Measurements from ENCODE around the gene CTSO. TPM values are rescaled to one million over a fixed set of nuclear protein-coding genes. Genes with fewer than 3 reads are reported as not detected.

CTSO gene
- total RNA-seq, 2 experiments from 2014 or later = 3.7 to 3.8 TPM

GRCh38 chr4:155978810-155979209 lies 25.1 kb upstream of the CTSO start:
- CTCF ChIA-PET = no interaction called here

GRCh38 chr4:155975511-155975910 lies 21.8 kb upstream of the CTSO start:
- Mint-ChIP-seq H3K27me3 (peaks cover 18% of the 10 kb centered on the region), H3K9me3 (peaks cover 8% of the 10 kb centered on the region), H3K27ac (no peak overlapping the region), H3K4me1 (ENCODE audit: low read depth) (no peaks in the 10 kb centered on the region), H3K4me3 (no peak overlapping the region), H3K36me3 (ENCODE audit: low read depth) (no peaks in the 10 kb centered on the region)
- H3K27me3 ChIP-seq (ENCODE audit: control insufficient read depth in 1 of 2, insufficient read depth in 2 of 2, low read length in 2 of 2) = no peaks in the 10 kb centered on the region
- no peaks in the 10 kb centered on the region for H3K36me3 ChIP-seq (ENCODE audit: insufficient read depth, low read length)
- intact Hi-C loops (cut with DNase I, micrococcal nuclease) = no loop called here
- H3K9me3 ChIP-seq (ENCODE audit: control insufficient read depth in 1 of 2, insufficient read depth in 1 of 2, low read length in 2 of 2) = no peaks in the 10 kb centered on the region
- H3K27ac ChIP-seq (ENCODE audit: low read depth in 1 of 2, low read length in 2 of 2) = no peak overlapping the region
- no peaks in the 10 kb centered on the region for H3K4me1 ChIP-seq (ENCODE audit: insufficient read depth, low read length)
- ChIA-PET POLR2A (no interaction called here), CTCF (interaction anchor here (1.9 kb wide), 1 partner anchor 9 kb away, joined by 4 read pairs; no protein-coding TSS in a partner anchor)
- DNase-seq = no peak
- no peak for ATAC-seq (ENCODE audit: poor library complexity)
- no peak for TF ChIP-seq CTCF (IDR thresholded peaks at IDR 0.05)
- no peak overlapping the region for H3K4me3 ChIP-seq (ENCODE audit: low read length)

More at GRCh38 chr4:155978810-155979209, 25.1 kb upstream of the CTSO start:
- H3K9me3 Mint-ChIP-seq = peaks cover 8% of the 10 kb centered on the region
- H3K27ac Mint-ChIP-seq = no peak overlapping the region
- no peaks in the 10 kb centered on the region for H3K4me1 Mint-ChIP-seq (ENCODE audit: low read depth)
- Histone ChIP-seq H3K27ac (ENCODE audit: low read depth in 1 of 2, low read length in 2 of 2) (no peak overlapping the region), H3K27me3 (ENCODE audit: control insufficient read depth in 1 of 2, insufficient read depth in 2 of 2, low read length in 2 of 2) (no peaks in the 10 kb centered on the region), H3K4me3 (ENCODE audit: low read length) (no peak overlapping the region), H3K9me3 (ENCODE audit: control insufficient read depth in 1 of 2, insufficient read depth in 1 of 2, low read length in 2 of 2) (no peaks in the 10 kb centered on the region), H3K36me3 (ENCODE audit: insufficient read depth, low read length) (no peaks in the 10 kb centered on the region), H3K4me1 (ENCODE audit: insufficient read depth, low read length) (no peaks in the 10 kb centered on the region)
- TF ChIP-seq CTCF (IDR thresholded peaks at IDR 0.05) = no peak
- H3K27me3 Mint-ChIP-seq = peaks cover 5% of the 10 kb centered on the region
- no peak overlapping the region for H3K4me3 Mint-ChIP-seq
- no peaks in the 10 kb centered on the region for H3K36me3 Mint-ChIP-seq (ENCODE audit: low read depth)
- POLR2A ChIA-PET = no interaction called here
- ATAC-seq (ENCODE audit: poor library complexity) (no peak), DNase-seq (no peak)
- intact Hi-C loops (cut with DNase I, micrococcal nuclease) = no loop called here

- no peaks in the 10 kb centered on the region for H3K9me3 ChIP-seq (ENCODE audit: control insufficient read depth in 1 of 2, insufficient read depth in 1 of 2, low read length in 2 of 2)
- ATAC-seq (ENCODE audit: poor library complexity) = no peak
- Mint-ChIP-seq H3K4me1 (ENCODE audit: low read depth) (no peaks in the 10 kb centered on the region), H3K9me3 (peaks cover 8% of the 10 kb centered on the region), H3K27ac (no peak overlapping the region), H3K27me3 (peaks cover 20% of the 10 kb centered on the region), H3K4me3 (no peak overlapping the region), H3K36me3 (ENCODE audit: low read depth) (no peaks in the 10 kb centered on the region)
- no peak for DNase-seq
- H3K27me3 ChIP-seq (ENCODE audit: control insufficient read depth in 1 of 2, insufficient read depth in 2 of 2, low read length in 2 of 2) = no peaks in the 10 kb centered on the region
- H3K4me1 ChIP-seq (ENCODE audit: insufficient read depth, low read length) = no peaks in the 10 kb centered on the region
- no peak for TF ChIP-seq CTCF (IDR thresholded peaks at IDR 0.05)
- no peaks in the 10 kb centered on the region for H3K36me3 ChIP-seq (ENCODE audit: insufficient read depth, low read length)
- intact Hi-C loops (cut with DNase I, micrococcal nuclease) = no loop called here
- H3K27ac ChIP-seq (ENCODE audit: low read depth in 1 of 2, low read length in 2 of 2) = no peak overlapping the region
- H3K4me3 ChIP-seq (ENCODE audit: low read length) = no peak overlapping the region
- POLR2A ChIA-PET = no interaction called here
- CTCF ChIA-PET = interaction anchor here (1.9 kb wide), 1 partner anchor 9 kb away, joined by 4 read pairs; no protein-coding TSS in a partner anchor
These were observed 21.3 kb upstream of the CTSO start for GRCh38 chr4:155974996-155975395.
